HG02840 (cell line): ENCODE measurements around the gene RTRAF.

ENCODE experiments used
- ATAC-seq: cut with Tn5 transposase; IDR thresholded peaks from one replicate; pipeline ENCODE4 v1.9.1; 2021; ENCODE audit warnings: mild to moderate bottlenecking, moderate library complexity, moderate number of reproducible peaks; ENCODE audit not compliant: unreplicated experiment, low FRiP score

The RTRAF gene

DNA sequence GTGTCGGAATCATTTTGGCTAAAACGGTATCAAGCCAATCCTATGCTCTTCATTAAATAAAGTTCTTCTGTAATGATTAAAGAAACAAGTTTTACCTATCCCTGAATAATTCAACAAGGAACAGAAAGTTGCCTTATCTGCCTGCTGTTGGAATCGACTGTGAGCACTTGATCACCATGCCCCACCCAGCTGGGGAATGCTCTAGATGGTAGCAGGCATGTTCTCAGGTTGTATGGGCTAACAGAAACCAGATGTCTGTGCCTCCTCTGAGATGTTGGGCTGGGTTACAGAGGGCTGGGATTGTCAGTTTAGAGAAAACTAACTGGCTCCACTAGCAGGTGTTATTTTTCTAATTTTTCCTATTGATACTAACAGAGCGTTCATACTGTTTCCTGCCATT, 28.9 kb downstream of the RTRAF start:
- no peak for ATAC-seq

- ATAC-seq, result no peak
These were observed 29.6 kb downstream of the RTRAF start for GRCh38 chr14:52018970-52019369.

DNA sequence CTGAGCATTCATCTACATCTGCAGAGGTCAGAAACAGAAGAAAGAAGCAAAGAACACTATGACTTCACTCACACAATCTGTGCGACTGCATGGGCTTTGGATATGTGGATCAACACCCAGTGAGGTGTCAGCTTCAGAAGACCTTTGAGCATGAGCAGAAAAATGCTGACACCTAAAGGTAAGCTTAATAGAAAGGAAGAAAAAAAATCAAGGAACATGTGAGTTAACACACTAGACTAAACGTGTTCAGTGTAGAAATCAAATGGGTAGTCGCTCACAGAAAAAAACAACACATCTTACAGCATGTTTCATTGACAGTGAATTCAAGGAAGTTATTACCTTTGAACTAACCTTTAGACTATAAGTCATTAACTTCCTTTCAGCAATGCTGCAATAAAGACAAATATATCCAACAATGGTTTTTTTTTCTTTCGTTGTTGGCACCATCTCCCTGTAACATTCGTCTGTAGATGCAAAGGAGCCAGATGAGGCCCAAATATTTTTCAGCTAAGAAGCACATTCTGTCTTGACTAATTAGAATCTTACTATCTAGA, 30.9 kb downstream of the RTRAF start:
- no peak for ATAC-seq

- ATAC-seq, result no peak
These were observed 31.7 kb downstream of the RTRAF start for GRCh38 chr14:52020866-52021717.

GRCh38 chr14:52021957-52022600, 32.7 kb downstream of the RTRAF start:
- peak; percentile 63 for ATAC-seq

GRCh38 chr14:52023518-52023917, 34.2 kb downstream of the RTRAF start:
- no peak for ATAC-seq

DNA sequence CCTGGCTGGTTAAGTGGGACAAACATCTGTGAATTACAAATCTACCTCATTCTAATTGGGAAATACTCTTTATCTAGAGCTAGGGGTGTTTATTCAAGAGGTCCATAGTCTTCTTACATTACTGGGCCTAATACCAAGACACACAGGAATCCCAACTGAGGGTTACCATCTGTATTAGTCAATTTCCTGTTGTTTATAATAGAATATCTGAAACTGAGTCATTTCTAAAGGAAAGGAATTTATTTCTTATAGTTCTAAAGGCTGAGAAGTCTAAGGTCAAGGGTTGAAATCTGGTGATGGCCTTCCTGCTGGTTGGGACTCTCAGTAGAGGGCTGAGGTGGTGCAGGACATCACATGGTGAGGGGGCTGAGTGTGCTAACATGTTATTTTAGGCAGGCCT, 36.0 kb downstream of the RTRAF start:
- ATAC-seq, result no peak

- no peak for ATAC-seq
These were observed 36.8 kb downstream of the RTRAF start for GRCh38 chr14:52026017-52026660.

DNA sequence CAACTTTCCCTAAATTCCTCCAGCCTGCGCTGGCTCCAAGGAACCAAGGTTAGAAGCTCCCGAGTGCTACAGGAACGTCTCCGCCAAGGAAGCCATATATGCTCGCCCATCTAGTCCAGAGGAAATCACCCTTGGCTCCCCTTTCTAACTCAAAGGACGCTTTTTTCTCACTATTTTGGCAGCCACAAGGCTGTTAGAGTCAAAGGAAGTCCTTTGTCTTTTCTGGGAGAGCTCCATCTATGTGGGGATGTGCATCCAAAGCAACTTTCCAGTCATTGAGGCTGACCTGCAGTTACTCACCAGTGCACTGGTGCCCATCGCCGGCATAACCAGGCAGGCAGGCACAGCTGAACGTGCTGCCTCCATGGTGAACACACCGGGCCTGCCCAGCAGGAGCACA, 37.6 kb downstream of the RTRAF start:
- no peak for ATAC-seq

- no peak for ATAC-seq
These were observed 40.5 kb downstream of the RTRAF start for GRCh38 chr14:52029881-52030280.

- ATAC-seq, result no peak
These were observed 42.4 kb downstream of the RTRAF start for GRCh38 chr14:52031781-52032180.

DNA sequence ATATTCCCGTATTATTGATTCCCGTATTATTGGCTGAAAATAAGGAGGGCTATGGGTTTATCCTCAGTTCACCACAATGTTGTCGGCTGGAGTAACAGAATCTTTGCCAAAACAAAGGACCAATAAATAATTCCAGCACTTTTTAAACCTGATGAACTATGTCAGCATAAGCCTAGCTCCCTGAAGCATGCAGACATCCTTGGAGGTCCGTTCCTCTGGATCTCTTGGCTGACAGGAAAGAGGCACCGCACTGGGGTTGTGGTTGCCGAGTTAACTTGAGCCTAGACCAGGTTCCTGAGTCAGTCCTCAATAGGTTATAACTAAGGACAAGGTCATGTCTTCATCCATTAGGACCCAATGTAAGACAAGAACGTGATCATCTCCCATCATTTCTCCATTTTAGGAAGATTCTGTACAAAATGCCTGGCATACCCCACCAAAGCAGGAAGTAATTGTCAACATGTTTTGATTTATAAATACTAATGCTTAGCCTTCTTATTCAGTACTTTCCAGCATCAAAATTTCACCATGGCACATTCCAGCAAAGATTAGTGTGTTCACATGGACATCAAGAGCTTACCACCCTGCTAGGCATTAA, 43.0 kb downstream of the RTRAF start:
- no peak for ATAC-seq

DNA sequence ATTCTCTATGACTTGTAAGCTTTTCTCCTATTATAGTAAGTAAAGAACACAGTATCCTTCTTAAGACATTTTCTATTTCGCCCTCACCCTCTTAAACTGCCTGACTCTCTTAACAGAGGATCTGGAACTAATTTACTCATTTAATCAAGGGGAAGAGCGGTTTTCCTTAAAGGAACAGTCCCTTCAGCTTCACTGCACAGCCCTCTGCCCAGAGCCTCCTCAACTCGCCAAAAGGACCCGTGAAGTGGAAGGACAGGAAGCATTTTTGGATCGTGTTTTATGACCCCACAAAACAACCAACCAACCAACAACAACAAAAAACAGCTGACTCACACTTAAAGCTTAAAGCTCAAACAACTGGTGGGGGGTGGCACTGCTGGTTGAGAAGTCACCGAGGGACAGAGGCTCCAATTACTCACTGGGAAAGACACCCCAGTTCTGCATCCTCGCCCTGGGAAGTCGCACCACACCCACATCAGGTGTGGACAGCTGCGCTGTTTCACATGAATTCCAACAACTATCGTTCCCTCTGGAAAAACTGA, 43.8 kb downstream of the RTRAF start:
- no peak for ATAC-seq

GRCh38 chr14:52039124-52039815, 49.9 kb downstream of the RTRAF start:
- ATAC-seq, result no peak

GRCh38 chr14:52040598-52040997, 51.3 kb downstream of the RTRAF start:
- no peak for ATAC-seq

DNA sequence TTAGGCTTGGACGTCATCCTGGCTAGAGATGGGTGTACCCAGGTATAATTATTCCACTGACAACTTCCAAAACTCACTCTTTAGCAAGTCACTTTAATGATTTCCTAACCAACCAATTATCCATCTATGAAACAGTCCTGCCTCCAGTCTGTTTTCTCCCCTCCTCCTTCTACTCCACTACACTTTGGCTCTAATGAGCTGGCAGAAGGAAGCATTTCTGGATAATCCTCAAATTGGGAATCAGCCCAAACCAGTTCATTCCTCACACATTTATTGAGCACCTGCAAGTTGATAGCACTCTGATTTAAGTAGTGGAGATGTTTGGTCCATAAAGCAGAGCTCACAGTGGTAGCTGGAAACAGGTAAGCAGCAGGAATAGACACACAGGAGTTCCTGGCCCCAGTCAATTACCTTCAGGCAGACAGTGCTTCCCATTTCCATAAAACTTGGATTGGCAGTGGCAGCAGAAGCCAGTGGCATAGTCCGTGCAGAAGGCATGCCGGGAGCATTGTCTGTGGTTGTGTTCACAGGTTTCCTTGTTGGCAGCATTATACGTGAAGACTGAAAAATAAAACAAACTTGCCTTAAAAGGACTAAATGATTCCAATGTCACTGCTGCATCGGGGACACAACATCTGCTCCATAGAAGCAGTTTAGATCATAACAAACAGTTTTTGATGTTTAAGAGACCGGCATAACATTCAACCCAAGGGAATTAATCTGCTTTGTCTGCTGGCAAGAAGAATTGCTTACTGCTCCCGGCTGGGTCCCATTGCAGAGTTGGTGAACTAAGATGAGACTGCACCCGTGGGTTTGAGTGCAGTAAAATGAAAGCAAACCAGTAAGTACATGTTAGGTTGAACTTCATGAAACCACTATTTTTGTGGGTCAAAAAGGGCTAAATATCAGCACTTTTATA, 53.3 kb downstream of the RTRAF start:
- no peak for ATAC-seq

GRCh38 chr14:52043690-52044089, 54.3 kb downstream of the RTRAF start:
- ATAC-seq, result no peak

GRCh38 chr14:52044791-52045522, 55.6 kb downstream of the RTRAF start:
- ATAC-seq, result no peak
